SU-DHL-6 (cell line): Measurements from ENCODE around the gene CETP.

ENCODE experiments used
- CTCF ChIP-seq: fragments of 200-600 bp; sonication (generic); IDR thresholded peaks from one replicate; pipeline ENCODE4 v1.5.1; 2017; ENCODE audit warnings: antibody characterized with exemption, mild to moderate bottlenecking, low read length, moderate library complexity; ENCODE audit not compliant: insufficient read depth, poor library complexity, severe bottlenecking
- EZH2phosphoT487 ChIP-seq: fragments of 200-600 bp; sonication (generic), shearing (Covaris generic); conservative IDR thresholded peaks from 2 replicates; pipeline ENCODE4 v1.6.1; 2018; ENCODE audit warnings: mild to moderate bottlenecking, antibody characterized with exemption, low read length, moderate library complexity, mixed read lengths

- TF ChIP-seq CTCF (no peak), EZH2phosphoT487 (no peak)
Measured at GRCh38 chr16:56997931-56998330, 36.2 kb downstream of the CETP start.
